HG02973 (cell line): ENCODE data around the gene XDH.

ENCODE experiments used
- ATAC-seq: cut with Tn5 transposase; IDR thresholded peaks from one replicate; pipeline ENCODE4 v1.9.1; 2021; ENCODE audit warnings: moderate library complexity; ENCODE audit not compliant: unreplicated experiment

The XDH gene

GRCh38 chr2:31366733-31367132, 47.8 kb downstream of the XDH start:
- ATAC-seq, result no peak

GRCh38 chr2:31365834-31366505, 48.6 kb downstream of the XDH start:
- ATAC-seq, result no peak

DNA sequence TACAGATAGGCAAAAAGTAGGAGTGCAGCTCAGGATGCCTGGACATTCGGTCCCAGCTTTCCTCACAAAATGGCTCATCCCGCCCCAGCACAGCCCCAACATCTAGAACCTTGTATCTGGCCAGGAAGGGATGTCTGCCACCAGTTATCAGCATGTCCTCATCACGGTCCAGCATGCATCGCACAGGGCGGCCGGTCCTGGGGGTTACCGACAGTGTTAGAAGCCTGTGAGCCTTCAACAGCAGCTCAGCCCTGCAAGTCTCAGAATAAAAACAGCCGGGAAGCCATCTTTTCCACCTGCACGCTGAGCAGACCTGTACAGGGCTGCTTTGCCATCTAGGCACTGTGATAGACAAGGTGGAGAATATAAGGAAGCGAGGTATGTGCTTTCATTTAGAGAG, 49.2 kb downstream of the XDH start:
- ATAC-seq, result no peak

- no peak for ATAC-seq
These were observed 50.4 kb downstream of the XDH start for GRCh38 chr2:31363956-31364750.

GRCh38 chr2:31362581-31362980, 52.0 kb downstream of the XDH start:
- ATAC-seq, result no peak

- ATAC-seq, result no peak
These were observed 55.3 kb downstream of the XDH start for GRCh38 chr2:31359229-31359628.

GRCh38 chr2:31354837-31355236, 59.7 kb downstream of the XDH start:
- no peak for ATAC-seq

DNA sequence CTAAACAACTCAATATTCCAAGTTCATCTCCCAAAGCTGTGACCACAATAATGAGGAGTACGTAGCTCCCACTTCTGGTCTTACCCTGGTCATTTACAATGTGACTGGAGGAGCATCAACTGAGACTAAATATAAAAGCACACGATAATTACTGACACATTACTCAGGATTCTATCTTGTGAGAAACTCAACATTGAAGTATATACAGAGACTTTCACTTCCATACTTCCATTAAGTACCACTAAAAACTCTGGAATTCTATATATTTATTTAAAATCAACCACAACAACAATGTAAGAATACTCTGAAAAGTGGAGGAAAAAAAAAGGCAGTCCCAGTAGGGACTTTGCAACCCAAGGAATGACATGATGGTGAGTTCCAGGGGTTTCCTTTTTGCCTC, 61.4 kb downstream of the XDH start:
- no peak for ATAC-seq

GRCh38 chr2:31349684-31350083, 64.9 kb downstream of the XDH start:
- ATAC-seq, result no peak

DNA sequence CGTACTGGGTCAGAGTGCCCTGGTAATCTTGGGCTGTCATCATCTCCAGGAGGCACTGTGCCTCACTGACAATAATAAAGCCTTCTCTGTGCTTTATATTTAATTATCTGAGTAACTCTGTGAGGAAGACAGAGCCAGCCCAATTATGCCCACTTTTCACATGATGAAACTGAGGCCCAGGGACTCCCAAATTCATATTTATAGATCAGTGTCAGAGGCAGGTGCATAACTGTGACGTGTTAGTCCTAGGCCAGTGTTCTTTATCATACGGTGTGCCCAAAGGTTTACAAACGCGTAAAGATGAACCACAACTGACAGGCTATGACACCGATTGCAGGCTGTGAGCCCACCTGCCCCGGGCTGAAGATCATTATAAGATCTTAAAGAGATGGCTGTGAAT, 65.4 kb downstream of the XDH start:
- no peak for ATAC-seq

DNA sequence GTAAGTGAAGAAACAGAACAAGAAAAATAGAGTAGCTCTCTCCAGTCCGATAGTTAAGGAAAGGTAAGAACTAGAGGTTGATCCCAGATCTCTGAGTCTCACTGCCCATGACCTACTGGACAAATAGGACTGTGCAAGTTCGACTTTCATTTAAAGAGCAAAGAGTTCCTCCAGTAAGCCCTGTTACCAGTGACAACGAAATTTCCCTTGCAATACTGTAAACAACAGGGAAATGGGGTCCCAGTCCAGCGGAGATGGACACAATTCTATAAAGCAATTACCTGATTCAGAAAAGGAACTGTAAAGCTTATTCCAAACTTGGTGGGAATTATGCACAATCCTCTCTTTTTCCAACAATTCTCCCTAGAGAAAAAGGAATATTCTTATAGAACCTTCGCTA, 65.9 kb downstream of the XDH start:
- ATAC-seq, result no peak

DNA sequence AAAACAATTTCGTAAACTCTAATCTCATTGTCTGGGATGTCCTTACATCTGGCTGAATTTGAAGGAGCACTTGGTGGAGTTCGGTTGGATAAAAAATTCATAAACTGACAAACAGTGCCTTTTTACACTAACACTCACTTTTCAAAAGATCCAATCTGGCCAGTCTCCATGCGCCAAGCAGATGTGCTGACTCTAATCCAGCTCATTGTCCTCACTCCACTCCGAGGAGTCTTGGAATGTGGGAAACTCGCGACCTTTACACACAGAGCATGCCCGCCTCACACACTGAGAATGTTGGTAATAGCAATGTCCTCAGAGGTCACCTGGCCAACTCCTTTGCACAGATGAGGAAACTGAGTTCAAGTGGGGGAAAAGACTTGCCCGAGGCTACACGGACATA, 66.8 kb downstream of the XDH start:
- no peak for ATAC-seq

DNA sequence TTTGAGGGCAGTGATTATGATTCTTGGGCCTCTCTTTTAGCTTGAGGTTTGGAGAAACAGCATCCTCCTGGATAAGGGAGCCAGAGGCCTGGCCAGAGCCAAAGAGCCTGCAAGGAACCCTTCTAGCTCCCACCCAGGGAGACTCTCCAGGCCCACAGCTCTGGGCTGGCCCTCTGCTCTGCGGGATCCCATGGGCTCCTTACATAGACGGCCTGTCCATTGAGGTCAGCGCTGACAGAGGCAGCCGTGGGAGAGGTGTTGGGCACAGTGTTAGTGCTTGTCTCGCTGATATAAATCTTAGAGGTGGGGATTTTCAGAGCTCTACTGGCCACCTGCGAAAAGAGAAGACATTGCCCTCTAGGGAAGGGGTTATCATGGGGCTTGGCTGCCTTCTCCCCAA, 67.2 kb downstream of the XDH start:
- ATAC-seq, result no peak

DNA sequence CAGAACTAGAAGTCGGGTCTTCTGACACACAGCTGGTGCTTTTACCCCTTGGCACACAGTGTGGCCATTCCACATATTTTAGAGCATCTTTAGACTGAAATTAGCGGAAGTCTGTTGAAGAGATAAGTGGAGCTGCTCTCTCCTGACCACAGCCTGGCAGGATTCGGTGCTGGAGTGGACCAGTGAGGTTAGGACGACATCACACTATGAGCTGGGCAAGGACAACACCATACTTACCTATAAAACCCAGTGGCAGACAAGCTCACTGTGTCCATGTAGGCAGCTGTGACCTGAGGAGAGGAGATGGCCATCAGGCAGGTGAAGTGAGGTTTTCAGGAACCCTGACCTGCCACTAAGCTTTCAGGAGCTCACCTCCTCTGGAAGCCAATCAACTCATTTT, 70.1 kb downstream of the XDH start:
- ATAC-seq, result no peak

DNA sequence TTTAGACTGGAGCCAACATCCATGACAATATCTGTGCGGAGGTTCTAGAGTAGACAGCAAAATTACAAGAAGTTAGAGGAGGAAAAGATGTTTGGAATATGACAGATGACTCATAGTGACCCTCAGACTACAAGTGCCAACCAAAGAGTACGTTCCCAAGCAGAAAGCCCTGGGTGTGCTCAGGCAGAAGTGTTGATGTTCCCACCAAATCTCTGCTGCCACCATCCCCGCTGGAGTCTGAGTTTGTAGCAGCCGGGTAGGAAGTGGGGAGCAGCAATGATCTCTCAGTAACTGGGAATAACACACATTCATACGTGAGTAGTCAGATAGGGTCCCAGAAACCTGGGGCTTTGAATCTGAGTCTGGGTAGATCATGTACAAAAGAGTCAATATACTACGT, 73.2 kb downstream of the XDH start:
- no peak for ATAC-seq

DNA sequence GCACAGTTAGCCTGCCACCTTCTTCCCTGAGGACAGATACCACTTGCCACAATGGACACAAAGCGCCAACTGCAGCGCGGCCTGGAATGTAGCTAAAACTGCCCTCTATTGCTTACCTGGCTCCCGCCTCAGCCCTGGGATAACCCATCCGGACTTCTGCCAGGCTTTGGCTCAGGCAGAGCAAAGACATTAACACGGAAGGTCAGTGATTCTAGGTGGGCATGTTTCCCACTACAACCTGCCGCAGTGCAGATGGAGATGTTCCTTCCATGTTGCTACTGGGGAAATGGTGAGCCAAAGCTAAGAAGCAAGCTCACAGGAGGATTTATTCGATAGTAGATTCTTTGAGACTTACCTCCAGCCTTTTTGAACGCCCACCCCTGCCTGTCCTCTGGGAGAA, 74.8 kb downstream of the XDH start:
- ATAC-seq, result no peak

DNA sequence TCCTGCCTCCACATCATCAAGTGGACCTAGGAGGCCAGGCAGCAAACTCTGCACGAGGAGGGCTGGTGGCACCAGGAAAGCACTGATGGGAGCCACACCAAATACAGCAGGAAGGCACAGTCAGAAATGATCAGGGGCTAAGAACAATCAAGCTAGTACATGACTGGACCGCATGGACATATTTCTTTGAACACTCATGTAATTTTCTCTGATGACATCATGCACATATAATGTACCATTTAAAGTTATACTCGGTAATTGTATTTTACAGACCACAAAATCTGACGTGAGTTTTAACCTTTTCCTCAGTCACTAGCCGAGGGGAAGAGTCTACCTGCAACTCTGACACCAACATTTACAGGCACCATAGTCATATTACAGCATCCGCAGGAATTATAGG, 76.7 kb downstream of the XDH start:
- ATAC-seq, result no peak

DNA sequence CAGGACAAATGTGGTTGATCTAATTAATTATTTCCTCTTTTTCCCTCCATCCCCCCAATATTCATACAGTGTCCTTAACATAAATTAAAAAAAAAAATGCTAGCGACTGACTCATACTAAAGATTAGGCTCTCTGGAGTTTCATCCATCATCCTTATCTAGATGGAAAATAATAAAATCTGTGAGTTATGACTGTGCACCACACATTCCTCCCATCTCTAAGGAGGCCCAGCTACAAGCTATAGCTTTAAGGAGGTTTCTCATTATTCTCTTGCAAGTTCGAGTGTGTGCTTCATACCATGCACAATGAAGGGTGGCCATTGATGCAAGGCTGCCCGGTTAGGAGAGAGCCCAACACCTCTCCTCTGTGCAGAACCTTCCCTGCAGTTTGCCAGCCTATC, 77.3 kb downstream of the XDH start:
- ATAC-seq, result no peak

- ATAC-seq, result no peak
These were observed 78.5 kb downstream of the XDH start for GRCh38 chr2:31335921-31336585.

- ATAC-seq, result no peak
These were observed 80.1 kb downstream of the XDH start for GRCh38 chr2:31334311-31335026.

- no peak for ATAC-seq
These were observed 80.9 kb downstream of the XDH start for GRCh38 chr2:31333527-31334183.
